HepG2 (cell line): ENCODE results near the gene CDH23. TPM values are rescaled to one million over a fixed set of nuclear protein-coding genes. Genes with fewer than 3 reads are reported as not detected.

Experiments used
- ATF7 ChIP-seq, 2 experiments: fragments of 450-650 bp in 1 of 2; sonication (generic) in 1 of 2; formaldehyde crosslinking in 1 of 2; IDR thresholded peaks; 2 replicates each; pipeline versions ENCODE4 v1.4.0 to v1.6.1; 2016 to 2020; ENCODE audit warnings: antibody characterized with exemption in 1 of 2, mild to moderate bottlenecking in 1 of 2, missing genetic modification reagents in 1 of 2
- CCDC6 ChIP-seq: sonication (generic); formaldehyde crosslinking; IDR thresholded peaks from 2 replicates; pipeline ENCODE4 v1.8.1; 2022; ENCODE audit warnings: mild to moderate bottlenecking, missing genetic modification reagents, moderate library complexity
- CREB1 ChIP-seq, 2 experiments: fragments of 450-650 bp in 1 of 2; IDR thresholded peaks; 2 replicates each; pipeline ENCODE4 v1.6.1; 2016 to 2017; ENCODE audit warnings: control low read depth in 1 of 2, mild to moderate bottlenecking in 1 of 2, missing compliant biosample characterization in 1 of 2, missing genetic modification characterization in 1 of 2
- FOXA1 ChIP-seq, 2 experiments: fragments of 450-650 bp in 1 of 2; sonication (generic) in 1 of 2; formaldehyde crosslinking in 1 of 2; IDR thresholded peaks; 2 replicates each; pipeline versions ENCODE4 v1.4.0 to v1.6.1; 2016 to 2020; ENCODE audit warnings: missing genetic modification reagents in 1 of 2
- GABPB1 ChIP-seq: IDR thresholded peaks from 2 replicates; pipeline ENCODE4 v1.6.1; 2016; ENCODE audit warnings: mild to moderate bottlenecking, missing genetic modification reagents, moderate library complexity, missing compliant biosample characterization
- HDAC1 ChIP-seq: sonication (generic); formaldehyde crosslinking; IDR thresholded peaks from 2 replicates; pipeline ENCODE4 v1.5.1; 2020; ENCODE audit warnings: mild to moderate bottlenecking, missing genetic modification reagents
- MXI1 ChIP-seq: IDR thresholded peaks from 3 replicates; pipeline ENCODE4 v1.6.1; 2012; ENCODE audit warnings: low read depth, low read length, inconsistent platforms, borderline replicate concordance
- NCOA1 ChIP-seq: sonication (generic); formaldehyde crosslinking; IDR thresholded peaks from 2 replicates; pipeline ENCODE4 v1.9.0; 2021; ENCODE audit warnings: missing genetic modification reagents
- NFYB ChIP-seq: sonication (generic); formaldehyde crosslinking; IDR thresholded peaks from 2 replicates; pipeline ENCODE4 v1.4.0; 2020; ENCODE audit warnings: missing genetic modification reagents
- PHF21A ChIP-seq: sonication (generic); formaldehyde crosslinking; IDR thresholded peaks from 2 replicates; pipeline ENCODE4 v1.5.0; 2020; ENCODE audit warnings: mild to moderate bottlenecking, missing genetic modification reagents
- RNF2 ChIP-seq: fragments of 450-650 bp; conservative IDR thresholded peaks from 2 replicates; pipeline ENCODE4 v1.6.1; 2016; ENCODE audit warnings: low read depth
- SALL1 ChIP-seq: sonication (generic); formaldehyde crosslinking; IDR thresholded peaks from 2 replicates; pipeline ENCODE4 v1.8.0; 2022; ENCODE audit warnings: mild to moderate bottlenecking, missing genetic modification reagents
- SIN3A ChIP-seq: IDR thresholded peaks from 2 replicates; pipeline ENCODE4 v1.6.1; 2011; ENCODE audit warnings: low read depth, mild to moderate bottlenecking, control low read depth, low read length, borderline replicate concordance
- TGIF2 ChIP-seq: IDR thresholded peaks from 2 replicates; pipeline ENCODE4 v1.6.1; 2016; ENCODE audit warnings: control low read depth, missing compliant biosample characterization
- ZEB1 ChIP-seq: IDR thresholded peaks from 2 replicates; pipeline ENCODE4 v1.6.1; 2012; ENCODE audit warnings: mild to moderate bottlenecking, low read depth, inconsistent platforms; ENCODE audit not compliant: insufficient replicate concordance
- ZKSCAN8 ChIP-seq: IDR thresholded peaks from 2 replicates; pipeline ENCODE4 v1.6.1; 2016; ENCODE audit warnings: borderline replicate concordance, missing genetic modification reagents, missing compliant biosample characterization
- ZNF12 ChIP-seq: sonication (generic); formaldehyde crosslinking; IDR thresholded peaks from 2 replicates; pipeline ENCODE4 v1.5.0; 2020; ENCODE audit warnings: missing genetic modification reagents
- ZNF160 ChIP-seq: sonication (generic); formaldehyde crosslinking; IDR thresholded peaks from 2 replicates; pipeline ENCODE4 v1.8.0; 2022; ENCODE audit warnings: mild to moderate bottlenecking, inconsistent platforms, missing genetic modification reagents
- ZNF331 ChIP-seq: sonication (generic); formaldehyde crosslinking; IDR thresholded peaks from 2 replicates; pipeline ENCODE4 v1.4.0; 2020; ENCODE audit warnings: missing genetic modification reagents
- ZNF563 ChIP-seq: sonication (generic); formaldehyde crosslinking; IDR thresholded peaks from 2 replicates; pipeline ENCODE4 v1.8.0; 2022; ENCODE audit warnings: mild to moderate bottlenecking, moderate library complexity, missing genetic modification reagents
- ZNF781 ChIP-seq: sonication (generic); formaldehyde crosslinking; IDR thresholded peaks from 2 replicates; pipeline ENCODE4 v1.5.1; 2020; ENCODE audit warnings: borderline replicate concordance, mild to moderate bottlenecking, missing genetic modification reagents; ENCODE audit errors: not compliant biosample characterization
- polyA plus RNA-seq, 8 experiments: library from polyadenylated mRNA; depleted of rRNA in 3 of 8; stranded (reverse) in 7 of 8; unstranded in 1 of 8; fragments of >200 nt; fragmentation: Illumina TruSeq in 4 of 8; extraction: Trizol in 4 of 8; gene quantifications; 2 replicates each; pipeline versions ENCODE4 v1.2.1 to v1.2.3, GENCODE V29; 2011 to 2016; ENCODE audit warnings: low read depth in 4 of 8, missing spikeins in 1 of 8, mixed read lengths in 1 of 8; ENCODE audit not compliant: insufficient read depth in 1 of 8
- total RNA-seq, 5 experiments: library from RNA; depleted of rRNA; stranded (reverse); fragments of >200 nt; fragmentation: Illumina TruSeq; extraction: Trizol; gene quantifications; 2 replicates each; pipeline ENCODE4 v1.2.3, GENCODE V29; 2016; ENCODE audit warnings: low read depth in 1 of 5
- TF ChIP-seq, protein P1 (sequence below): sonication (generic); formaldehyde crosslinking; IDR thresholded peaks from 2 replicates; pipeline ENCODE4 v1.4.0; 2020; ENCODE audit warnings: missing genetic modification reagents, borderline replicate concordance
- TF ChIP-seq, protein P2 (sequence below): sonication (generic); formaldehyde crosslinking; IDR thresholded peaks from 2 replicates; pipeline ENCODE4 v1.9.0; 2022; ENCODE audit warnings: missing genetic modification reagents, mild to moderate bottlenecking, borderline replicate concordance

The CDH23 gene
- total and polyA plus RNA-seq, 2 of the 13 experiments (the other 11 are each of a cell fraction or from before 2014, with no cell fraction given): 0.13 TPM; not detected in 1

DNA sequence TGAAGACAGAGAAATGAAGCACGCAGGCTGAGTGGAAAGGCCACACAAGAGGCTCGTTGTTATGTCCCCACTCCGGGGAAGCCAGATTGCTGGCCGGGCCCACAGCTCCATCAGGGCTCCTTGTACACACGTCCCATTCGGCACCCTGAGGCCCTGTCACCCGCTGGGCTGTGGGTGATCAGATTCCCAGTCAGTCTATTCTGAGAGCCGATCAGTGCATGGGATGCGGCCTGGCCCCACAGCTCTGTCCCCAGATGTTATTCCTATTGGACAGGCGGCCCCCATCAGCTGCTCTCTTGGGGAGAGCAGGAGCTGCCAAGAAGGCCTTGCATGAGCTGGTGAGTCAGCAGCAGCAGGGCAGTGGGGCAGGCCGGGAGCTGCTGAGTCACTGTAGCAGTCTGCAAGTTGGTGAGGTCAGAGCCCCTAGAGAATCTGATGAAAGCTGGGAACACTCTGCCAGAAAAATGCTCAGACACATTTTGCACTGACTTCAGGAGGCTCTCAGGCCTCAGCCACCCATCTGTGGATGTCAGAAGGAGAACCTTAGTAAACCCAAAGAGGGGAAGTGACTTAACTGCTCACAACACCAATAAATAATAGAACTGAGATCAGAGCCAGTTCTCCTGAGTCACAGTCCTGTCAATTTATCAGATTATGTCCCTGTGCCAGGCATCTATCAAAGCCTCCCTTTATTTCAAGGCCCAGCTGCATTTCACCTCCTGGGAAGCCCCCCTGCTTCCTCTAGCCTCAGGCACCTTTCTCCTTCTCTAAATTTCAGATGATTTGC, 463.7 kb downstream of the CDH23 start (continued):
- TF ChIP-seq NFYB: peak; percentile 37; the same call in 1 of the 2 replicates
- TF ChIP-seq, protein P1, sequence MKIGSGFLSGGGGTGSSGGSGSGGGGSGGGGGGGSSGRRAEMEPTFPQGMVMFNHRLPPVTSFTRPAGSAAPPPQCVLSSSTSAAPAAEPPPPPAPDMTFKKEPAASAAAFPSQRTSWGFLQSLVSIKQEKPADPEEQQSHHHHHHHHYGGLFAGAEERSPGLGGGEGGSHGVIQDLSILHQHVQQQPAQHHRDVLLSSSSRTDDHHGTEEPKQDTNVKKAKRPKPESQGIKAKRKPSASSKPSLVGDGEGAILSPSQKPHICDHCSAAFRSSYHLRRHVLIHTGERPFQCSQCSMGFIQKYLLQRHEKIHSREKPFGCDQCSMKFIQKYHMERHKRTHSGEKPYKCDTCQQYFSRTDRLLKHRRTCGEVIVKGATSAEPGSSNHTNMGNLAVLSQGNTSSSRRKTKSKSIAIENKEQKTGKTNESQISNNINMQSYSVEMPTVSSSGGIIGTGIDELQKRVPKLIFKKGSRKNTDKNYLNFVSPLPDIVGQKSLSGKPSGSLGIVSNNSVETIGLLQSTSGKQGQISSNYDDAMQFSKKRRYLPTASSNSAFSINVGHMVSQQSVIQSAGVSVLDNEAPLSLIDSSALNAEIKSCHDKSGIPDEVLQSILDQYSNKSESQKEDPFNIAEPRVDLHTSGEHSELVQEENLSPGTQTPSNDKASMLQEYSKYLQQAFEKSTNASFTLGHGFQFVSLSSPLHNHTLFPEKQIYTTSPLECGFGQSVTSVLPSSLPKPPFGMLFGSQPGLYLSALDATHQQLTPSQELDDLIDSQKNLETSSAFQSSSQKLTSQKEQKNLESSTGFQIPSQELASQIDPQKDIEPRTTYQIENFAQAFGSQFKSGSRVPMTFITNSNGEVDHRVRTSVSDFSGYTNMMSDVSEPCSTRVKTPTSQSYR: peak; percentile 50; the same call in 1 of the 2 replicates
- TF ChIP-seq ZKSCAN8: peak; percentile 66; the same call in 1 of the 2 replicates
- no peak for TF ChIP-seq NCOA1 (CRISPR knock-in tag)
- peak; percentile 74; the same call in 1 of the 2 replicates for TF ChIP-seq SIN3A
- TF ChIP-seq HDAC1: peak; percentile 68
- no peak for TF ChIP-seq ZNF781 (CRISPR knock-in tag)
- peak; percentile 56 for TF ChIP-seq CREB1 (IDR thresholded peaks at IDR 0.05)
- TF ChIP-seq CREB1 (CRISPR knock-in tag; IDR thresholded peaks at IDR 0.05): no peak
- TF ChIP-seq CCDC6: peak; percentile 23; the same call in 1 of the 2 replicates
- no peak for TF ChIP-seq FOXA1 (IDR thresholded peaks at IDR 0.05)
- TF ChIP-seq FOXA1 (CRISPR knock-in tag; IDR thresholded peaks at IDR 0.05): no peak; the same call in 1 of the 2 replicates
- TF ChIP-seq TGIF2: peak; percentile 86
- peak; percentile 49; the same call in 1 of the 2 replicates for TF ChIP-seq GABPB1 (CRISPR knock-in tag)
- 0 out of 2 replicates have a peak, but pooled peaks have one; percentile 46 for TF ChIP-seq RNF2
- 0 out of 2 replicates have a peak, but pooled peaks have one; percentile 42 for TF ChIP-seq ZNF563 (CRISPR knock-in tag)
- TF ChIP-seq PHF21A: peak; percentile 54; the same call in 1 of the 2 replicates
- peak; percentile 46; the same call in 1 of the 2 replicates for TF ChIP-seq ZNF331 (CRISPR knock-in tag)
- TF ChIP-seq SALL1 (CRISPR knock-in tag): peak; percentile 70
- TF ChIP-seq MXI1: peak; percentile 78; the same call in 1 of the 3 replicates
- TF ChIP-seq, protein P2, sequence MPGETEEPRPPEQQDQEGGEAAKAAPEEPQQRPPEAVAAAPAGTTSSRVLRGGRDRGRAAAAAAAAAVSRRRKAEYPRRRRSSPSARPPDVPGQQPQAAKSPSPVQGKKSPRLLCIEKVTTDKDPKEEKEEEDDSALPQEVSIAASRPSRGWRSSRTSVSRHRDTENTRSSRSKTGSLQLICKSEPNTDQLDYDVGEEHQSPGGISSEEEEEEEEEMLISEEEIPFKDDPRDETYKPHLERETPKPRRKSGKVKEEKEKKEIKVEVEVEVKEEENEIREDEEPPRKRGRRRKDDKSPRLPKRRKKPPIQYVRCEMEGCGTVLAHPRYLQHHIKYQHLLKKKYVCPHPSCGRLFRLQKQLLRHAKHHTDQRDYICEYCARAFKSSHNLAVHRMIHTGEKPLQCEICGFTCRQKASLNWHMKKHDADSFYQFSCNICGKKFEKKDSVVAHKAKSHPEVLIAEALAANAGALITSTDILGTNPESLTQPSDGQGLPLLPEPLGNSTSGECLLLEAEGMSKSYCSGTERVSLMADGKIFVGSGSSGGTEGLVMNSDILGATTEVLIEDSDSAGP: peak; percentile 37; the same call in 1 of the 2 replicates
- no peak for TF ChIP-seq ZNF160 (CRISPR knock-in tag)
- no peak for TF ChIP-seq ZEB1
- no peak for TF ChIP-seq ATF7 (IDR thresholded peaks at IDR 0.05)
- TF ChIP-seq ATF7 (CRISPR knock-in tag; IDR thresholded peaks at IDR 0.05): peak; percentile 35; the same call in 1 of the 2 replicates
- TF ChIP-seq ZNF12 (CRISPR knock-in tag): 0 out of 2 replicates have a peak, but pooled peaks have one; percentile 20
